Measurements from ENCODE around the gene CREG2. TPM values are rescaled to one million over a fixed set of nuclear protein-coding genes. Genes with fewer than 3 reads are reported as not detected.

CREG2 gene
- total and polyA plus RNA-seq, 2 experiments from 2014 or later: 1.7 to 2.6 TPM

DNA sequence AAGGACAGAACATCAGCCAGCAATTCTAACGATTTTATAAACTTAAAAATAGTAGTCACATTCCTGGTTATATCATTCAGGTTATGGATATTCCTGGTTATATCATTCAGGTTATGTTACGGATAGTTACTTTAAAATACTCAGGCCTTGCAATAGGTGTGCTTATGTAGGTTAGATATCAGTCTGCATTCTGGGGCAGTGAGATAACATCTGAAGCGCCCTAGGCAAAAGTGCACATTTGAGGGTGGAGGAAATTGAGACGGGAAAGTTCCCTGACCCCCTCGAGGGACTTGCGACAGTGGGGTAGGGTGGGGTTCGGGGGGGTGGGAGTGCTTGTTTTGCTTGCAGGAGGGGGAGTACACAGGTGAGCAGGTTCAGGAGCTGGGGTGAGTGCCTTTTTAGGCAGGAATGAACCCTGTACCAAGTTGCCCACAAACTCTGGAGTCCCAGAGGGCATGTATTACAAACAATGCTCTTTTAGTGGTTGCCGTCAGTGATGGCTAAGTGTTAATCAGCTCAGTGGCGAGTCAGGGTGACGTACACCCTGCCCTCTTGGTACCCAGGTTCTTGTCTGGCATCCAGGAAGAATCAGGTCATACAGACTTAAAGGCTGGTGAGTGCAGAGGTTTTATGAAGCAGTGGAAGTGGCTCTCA lies 31.8 kb downstream of the CREG2 start:
- no peak overlapping the region for H3K4me3 Mint-ChIP-seq
- peaks cover 10% of the 10 kb centered on the region for H3K27me3 Mint-ChIP-seq (ENCODE audit: insufficient read depth, low read depth, poor library complexity)
- TF ChIP-seq, protein P1, sequence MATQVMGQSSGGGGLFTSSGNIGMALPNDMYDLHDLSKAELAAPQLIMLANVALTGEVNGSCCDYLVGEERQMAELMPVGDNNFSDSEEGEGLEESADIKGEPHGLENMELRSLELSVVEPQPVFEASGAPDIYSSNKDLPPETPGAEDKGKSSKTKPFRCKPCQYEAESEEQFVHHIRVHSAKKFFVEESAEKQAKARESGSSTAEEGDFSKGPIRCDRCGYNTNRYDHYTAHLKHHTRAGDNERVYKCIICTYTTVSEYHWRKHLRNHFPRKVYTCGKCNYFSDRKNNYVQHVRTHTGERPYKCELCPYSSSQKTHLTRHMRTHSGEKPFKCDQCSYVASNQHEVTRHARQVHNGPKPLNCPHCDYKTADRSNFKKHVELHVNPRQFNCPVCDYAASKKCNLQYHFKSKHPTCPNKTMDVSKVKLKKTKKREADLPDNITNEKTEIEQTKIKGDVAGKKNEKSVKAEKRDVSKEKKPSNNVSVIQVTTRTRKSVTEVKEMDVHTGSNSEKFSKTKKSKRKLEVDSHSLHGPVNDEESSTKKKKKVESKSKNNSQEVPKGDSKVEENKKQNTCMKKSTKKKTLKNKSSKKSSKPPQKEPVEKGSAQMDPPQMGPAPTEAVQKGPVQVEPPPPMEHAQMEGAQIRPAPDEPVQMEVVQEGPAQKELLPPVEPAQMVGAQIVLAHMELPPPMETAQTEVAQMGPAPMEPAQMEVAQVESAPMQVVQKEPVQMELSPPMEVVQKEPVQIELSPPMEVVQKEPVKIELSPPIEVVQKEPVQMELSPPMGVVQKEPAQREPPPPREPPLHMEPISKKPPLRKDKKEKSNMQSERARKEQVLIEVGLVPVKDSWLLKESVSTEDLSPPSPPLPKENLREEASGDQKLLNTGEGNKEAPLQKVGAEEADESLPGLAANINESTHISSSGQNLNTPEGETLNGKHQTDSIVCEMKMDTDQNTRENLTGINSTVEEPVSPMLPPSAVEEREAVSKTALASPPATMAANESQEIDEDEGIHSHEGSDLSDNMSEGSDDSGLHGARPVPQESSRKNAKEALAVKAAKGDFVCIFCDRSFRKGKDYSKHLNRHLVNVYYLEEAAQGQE (IDR thresholded peaks at IDR 0.05; ENCODE audit: unreplicated experiment): no peak
- TF ChIP-seq POLR2AphosphoS5 (IDR thresholded peaks at IDR 0.05; ENCODE audit: low read depth) (no peak), EZH2phosphoT487 (IDR thresholded peaks at IDR 0.05; ENCODE audit: unreplicated experiment) (no peak), ZNF114 (CRISPR knock-in tag; IDR thresholded peaks at IDR 0.05) (no peak)
- TF ChIP-seq, protein P2, sequence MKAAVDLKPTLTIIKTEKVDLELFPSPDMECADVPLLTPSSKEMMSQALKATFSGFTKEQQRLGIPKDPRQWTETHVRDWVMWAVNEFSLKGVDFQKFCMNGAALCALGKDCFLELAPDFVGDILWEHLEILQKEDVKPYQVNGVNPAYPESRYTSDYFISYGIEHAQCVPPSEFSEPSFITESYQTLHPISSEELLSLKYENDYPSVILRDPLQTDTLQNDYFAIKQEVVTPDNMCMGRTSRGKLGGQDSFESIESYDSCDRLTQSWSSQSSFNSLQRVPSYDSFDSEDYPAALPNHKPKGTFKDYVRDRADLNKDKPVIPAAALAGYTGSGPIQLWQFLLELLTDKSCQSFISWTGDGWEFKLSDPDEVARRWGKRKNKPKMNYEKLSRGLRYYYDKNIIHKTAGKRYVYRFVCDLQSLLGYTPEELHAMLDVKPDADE (IDR thresholded peaks at IDR 0.05): no peak
- TF ChIP-seq, protein P3, sequence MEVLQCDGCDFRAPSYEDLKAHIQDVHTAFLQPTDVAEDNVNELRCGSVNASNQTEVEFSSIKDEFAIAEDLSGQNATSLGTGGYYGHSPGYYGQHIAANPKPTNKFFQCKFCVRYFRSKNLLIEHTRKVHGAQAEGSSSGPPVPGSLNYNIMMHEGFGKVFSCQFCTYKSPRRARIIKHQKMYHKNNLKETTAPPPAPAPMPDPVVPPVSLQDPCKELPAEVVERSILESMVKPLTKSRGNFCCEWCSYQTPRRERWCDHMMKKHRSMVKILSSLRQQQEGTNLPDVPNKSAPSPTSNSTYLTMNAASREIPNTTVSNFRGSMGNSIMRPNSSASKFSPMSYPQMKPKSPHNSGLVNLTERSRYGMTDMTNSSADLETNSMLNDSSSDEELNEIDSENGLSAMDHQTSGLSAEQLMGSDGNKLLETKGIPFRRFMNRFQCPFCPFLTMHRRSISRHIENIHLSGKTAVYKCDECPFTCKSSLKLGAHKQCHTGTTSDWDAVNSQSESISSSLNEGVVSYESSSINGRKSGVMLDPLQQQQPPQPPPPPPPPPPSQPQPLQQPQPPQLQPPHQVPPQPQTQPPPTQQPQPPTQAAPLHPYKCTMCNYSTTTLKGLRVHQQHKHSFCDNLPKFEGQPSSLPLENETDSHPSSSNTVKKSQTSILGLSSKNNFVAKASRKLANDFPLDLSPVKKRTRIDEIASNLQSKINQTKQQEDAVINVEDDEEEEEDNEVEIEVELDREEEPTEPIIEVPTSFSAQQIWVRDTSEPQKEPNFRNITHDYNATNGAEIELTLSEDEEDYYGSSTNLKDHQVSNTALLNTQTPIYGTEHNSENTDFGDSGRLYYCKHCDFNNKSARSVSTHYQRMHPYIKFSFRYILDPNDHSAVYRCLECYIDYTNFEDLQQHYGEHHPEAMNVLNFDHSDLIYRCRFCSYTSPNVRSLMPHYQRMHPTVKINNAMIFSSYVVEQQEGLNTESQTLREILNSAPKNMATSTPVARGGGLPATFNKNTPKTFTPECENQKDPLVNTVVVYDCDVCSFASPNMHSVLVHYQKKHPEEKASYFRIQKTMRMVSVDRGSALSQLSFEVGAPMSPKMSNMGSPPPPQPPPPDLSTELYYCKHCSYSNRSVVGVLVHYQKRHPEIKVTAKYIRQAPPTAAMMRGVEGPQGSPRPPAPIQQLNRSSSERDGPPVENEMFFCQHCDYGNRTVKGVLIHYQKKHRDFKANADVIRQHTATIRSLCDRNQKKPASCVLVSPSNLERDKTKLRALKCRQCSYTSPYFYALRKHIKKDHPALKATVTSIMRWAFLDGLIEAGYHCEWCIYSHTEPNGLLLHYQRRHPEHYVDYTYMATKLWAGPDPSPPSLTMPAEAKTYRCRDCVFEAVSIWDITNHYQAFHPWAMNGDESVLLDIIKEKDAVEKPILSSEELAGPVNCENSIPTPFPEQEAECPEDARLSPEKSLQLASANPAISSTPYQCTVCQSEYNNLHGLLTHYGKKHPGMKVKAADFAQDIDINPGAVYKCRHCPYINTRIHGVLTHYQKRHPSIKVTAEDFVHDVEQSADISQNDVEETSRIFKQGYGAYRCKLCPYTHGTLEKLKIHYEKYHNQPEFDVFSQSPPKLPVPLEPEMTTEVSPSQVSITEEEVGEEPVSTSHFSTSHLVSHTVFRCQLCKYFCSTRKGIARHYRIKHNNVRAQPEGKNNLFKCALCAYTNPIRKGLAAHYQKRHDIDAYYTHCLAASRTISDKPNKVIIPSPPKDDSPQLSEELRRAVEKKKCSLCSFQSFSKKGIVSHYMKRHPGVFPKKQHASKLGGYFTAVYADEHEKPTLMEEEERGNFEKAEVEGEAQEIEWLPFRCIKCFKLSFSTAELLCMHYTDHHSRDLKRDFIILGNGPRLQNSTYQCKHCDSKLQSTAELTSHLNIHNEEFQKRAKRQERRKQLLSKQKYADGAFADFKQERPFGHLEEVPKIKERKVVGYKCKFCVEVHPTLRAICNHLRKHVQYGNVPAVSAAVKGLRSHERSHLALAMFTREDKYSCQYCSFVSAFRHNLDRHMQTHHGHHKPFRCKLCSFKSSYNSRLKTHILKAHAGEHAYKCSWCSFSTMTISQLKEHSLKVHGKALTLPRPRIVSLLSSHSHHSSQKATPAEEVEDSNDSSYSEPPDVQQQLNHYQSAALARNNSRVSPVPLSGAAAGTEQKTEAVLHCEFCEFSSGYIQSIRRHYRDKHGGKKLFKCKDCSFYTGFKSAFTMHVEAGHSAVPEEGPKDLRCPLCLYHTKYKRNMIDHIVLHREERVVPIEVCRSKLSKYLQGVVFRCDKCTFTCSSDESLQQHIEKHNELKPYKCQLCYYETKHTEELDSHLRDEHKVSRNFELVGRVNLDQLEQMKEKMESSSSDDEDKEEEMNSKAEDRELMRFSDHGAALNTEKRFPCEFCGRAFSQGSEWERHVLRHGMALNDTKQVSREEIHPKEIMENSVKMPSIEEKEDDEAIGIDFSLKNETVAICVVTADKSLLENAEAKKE (CRISPR knock-in tag; IDR thresholded peaks at IDR 0.05): no peak
- TF ChIP-seq, protein P4, sequence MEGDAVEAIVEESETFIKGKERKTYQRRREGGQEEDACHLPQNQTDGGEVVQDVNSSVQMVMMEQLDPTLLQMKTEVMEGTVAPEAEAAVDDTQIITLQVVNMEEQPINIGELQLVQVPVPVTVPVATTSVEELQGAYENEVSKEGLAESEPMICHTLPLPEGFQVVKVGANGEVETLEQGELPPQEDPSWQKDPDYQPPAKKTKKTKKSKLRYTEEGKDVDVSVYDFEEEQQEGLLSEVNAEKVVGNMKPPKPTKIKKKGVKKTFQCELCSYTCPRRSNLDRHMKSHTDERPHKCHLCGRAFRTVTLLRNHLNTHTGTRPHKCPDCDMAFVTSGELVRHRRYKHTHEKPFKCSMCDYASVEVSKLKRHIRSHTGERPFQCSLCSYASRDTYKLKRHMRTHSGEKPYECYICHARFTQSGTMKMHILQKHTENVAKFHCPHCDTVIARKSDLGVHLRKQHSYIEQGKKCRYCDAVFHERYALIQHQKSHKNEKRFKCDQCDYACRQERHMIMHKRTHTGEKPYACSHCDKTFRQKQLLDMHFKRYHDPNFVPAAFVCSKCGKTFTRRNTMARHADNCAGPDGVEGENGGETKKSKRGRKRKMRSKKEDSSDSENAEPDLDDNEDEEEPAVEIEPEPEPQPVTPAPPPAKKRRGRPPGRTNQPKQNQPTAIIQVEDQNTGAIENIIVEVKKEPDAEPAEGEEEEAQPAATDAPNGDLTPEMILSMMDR (conservative IDR thresholded peaks at IDR 0.05; ENCODE audit: low read depth in 2 of 2): no peak
- no peak overlapping the region for H3K4me3 ChIP-seq
- no peaks in the 10 kb centered on the region for H3K27me3 ChIP-seq (ENCODE audit: insufficient read depth)
- ATAC-seq (no peak), DNase-seq (ENCODE audit: low spot score) (no peak)
- H3K27ac Mint-ChIP-seq: no peak overlapping the region
- no peaks in the 10 kb centered on the region for H3K9me3 Mint-ChIP-seq
- H3K4me1 Mint-ChIP-seq: peaks cover 24% of the 10 kb centered on the region
- no peaks in the 10 kb centered on the region for H3K36me3 Mint-ChIP-seq (ENCODE audit: low read depth)
- no peaks in the 10 kb centered on the region for H3K36me3 ChIP-seq (ENCODE audit: insufficient read depth)
- H3K27ac ChIP-seq (ENCODE audit: low read depth): no peak overlapping the region
- H3K4me2 ChIP-seq: no peak overlapping the region
- H2AFZ ChIP-seq: no peak overlapping the region
- H3K9me2 ChIP-seq (ENCODE audit: insufficient read depth): no peaks in the 10 kb centered on the region
- no peaks in the 10 kb centered on the region for H3F3A ChIP-seq (replicated peaks; ENCODE audit: low read depth)
- H3K4me1 ChIP-seq (ENCODE audit: insufficient read depth): 0 out of 2 replicates have a peak, but pooled peaks cover 6% of the 10 kb centered on the region
- no peaks in the 10 kb centered on the region for H4K20me1 ChIP-seq (replicated peaks; ENCODE audit: insufficient read depth)
- no peaks in the 10 kb centered on the region for H3K79me2 ChIP-seq (replicated peaks; ENCODE audit: insufficient read depth)

Measured in GM23338 (cell line).